HCT116 (cell line): ENCODE data around the gene MBNL2. TPM values are rescaled to one million over a fixed set of nuclear protein-coding genes. Genes with fewer than 3 reads are reported as not detected.

Experiments used
- ATAC-seq: fragments of 200-7000 bp; cut with Tn5 transposase; 2 replicates; pipeline ENCODE4 v1.9.1; 2020; ENCODE audit warnings: mild to moderate bottlenecking, moderate library complexity
- BruUV-seq: library from RNA; stranded (reverse); fragments of 400-500 nt; replicated peaks from 2 replicates; lab custom pipeline; 2021; lab: Mats Ljungman, UMichigan
- CTCF ChIA-PET: fragments of 300-600 bp; sonication (Branson Sonifier 250); formaldehyde crosslinking; loops from one replicate; lab custom pipeline; 2021; ENCODE audit warnings: antibody characterized with exemption; lab: Charles Lee
- POLR2A ChIA-PET: fragments of 300-600, 350-600 bp; sonication (Branson Sonifier 250); formaldehyde crosslinking; loops from one replicate; lab custom pipeline; 2021; ENCODE audit warnings: antibody characterized with exemption; lab: Charles Lee
- RAD21 ChIA-PET, 2 experiments: fragments of 300-600 bp; sonication (Branson Sonifier 250); formaldehyde crosslinking; loops; one replicate each; lab custom pipeline; 2023; ENCODE audit warnings: low total read pairs in 2 of 2; ENCODE audit not compliant: uncharacterized antibody in 2 of 2, unreplicated experiment in 2 of 2, low non-redundant PET in 1 of 2; lab: Charles Lee
- DNase-seq: peaks from one replicate; pipeline ENCODE4 v3.0.0-alpha.2; 2010; ENCODE audit warnings: low read depth, low spot score
- H2AFZ ChIP-seq: fragments of 200-600 bp; shearing (Covaris generic), sonication (generic); 2 replicates; pipeline ENCODE4 v1.6.1; 2017; ENCODE audit warnings: low read depth, mixed run types, mixed read lengths, antibody characterized with exemption, low read length; ENCODE audit not compliant: poor library complexity, severe bottlenecking
- H3K27ac ChIP-seq: 2 replicates; pipeline ENCODE4 v1.5.1; 2012; ENCODE audit warnings: low read depth, low read length
- H3K27me3 ChIP-seq: fragments of 200-600 bp; sonication (generic); 2 replicates; pipeline ENCODE4 v1.6.1; 2016; ENCODE audit warnings: mixed run types, low read length, mixed read lengths; ENCODE audit not compliant: insufficient read depth
- H3K36me3 ChIP-seq, 2 experiments: fragments of 200-500 bp in 1 of 2; fragments of 200-600 bp in 1 of 2; sonication (Bioruptor generic) in 1 of 2; sonication (generic) in 1 of 2; 2 replicates each; pipeline versions ENCODE4 v1.5.1 to v1.6.1; 2014 to 2016; ENCODE audit warnings: low read length in 2 of 2, inconsistent platforms in 1 of 2, mixed read lengths in 1 of 2, mixed run types in 1 of 2; ENCODE audit not compliant: insufficient read depth in 2 of 2, control insufficient read depth in 1 of 2
- H3K4me1 ChIP-seq, 2 experiments: fragments of 200-600 bp in 1 of 2; sonication (generic) in 1 of 2; 2 replicates each; pipeline versions ENCODE4 v1.5.1 to v1.6.1; 2012 to 2017; ENCODE audit warnings: low read length in 2 of 2, inconsistent platforms in 1 of 2, mild to moderate bottlenecking in 1 of 2, mixed read lengths in 1 of 2, mixed run types in 1 of 2, moderate library complexity in 1 of 2; ENCODE audit not compliant: insufficient read depth in 2 of 2, control insufficient read depth in 1 of 2
- H3K4me2 ChIP-seq: fragments of 200-600 bp; sonication (generic); 2 replicates; pipeline ENCODE4 v1.6.1; 2017; ENCODE audit warnings: mixed run types, low read length, mixed read lengths
- H3K4me3 ChIP-seq, 2 experiments: fragments of 200-600 bp in 1 of 2; sonication (generic) in 1 of 2; replicated peaks in 1 of 2; 2 replicates each; pipeline ENCODE4 v1.5.1; 2011 to 2016; ENCODE audit warnings: low read length in 2 of 2, control low read depth in 1 of 2, low read depth in 1 of 2, mild to moderate bottlenecking in 1 of 2, mixed read lengths in 1 of 2, mixed run types in 1 of 2
- H3K79me2 ChIP-seq: fragments of 200-600 bp; sonication (generic); 2 replicates; pipeline ENCODE4 v1.6.1; 2017; ENCODE audit warnings: mild to moderate bottlenecking, mixed run types, low read length, moderate library complexity, mixed read lengths; ENCODE audit not compliant: insufficient read depth
- H3K9ac ChIP-seq: fragments of 200-600 bp; sonication (generic); 2 replicates; pipeline ENCODE4 v1.6.1; 2016; ENCODE audit warnings: low read length, mixed read lengths
- H3K9me2 ChIP-seq: fragments of 200-600 bp; sonication (generic), shearing (Covaris generic); 2 replicates; pipeline ENCODE4 v1.6.1; 2017; ENCODE audit warnings: mixed run types, mild to moderate bottlenecking, moderate library complexity; ENCODE audit not compliant: insufficient read depth
- H3K9me3 ChIP-seq, 2 experiments: fragments of 200-500 bp in 1 of 2; fragments of 200-600 bp in 1 of 2; sonication (Bioruptor generic) in 1 of 2; sonication (generic) in 1 of 2; 2 replicates each; pipeline ENCODE4 v1.6.1; 2014 to 2017; ENCODE audit warnings: low read length in 2 of 2, mixed read lengths in 2 of 2, inconsistent platforms in 1 of 2, low read depth in 1 of 2, mild to moderate bottlenecking in 1 of 2, mixed run types in 1 of 2, moderate library complexity in 1 of 2; ENCODE audit not compliant: control insufficient read depth in 1 of 2, insufficient read depth in 1 of 2
- H4K20me1 ChIP-seq: fragments of 200-600 bp; sonication (generic), shearing (Covaris generic); 2 replicates; pipeline ENCODE4 v1.6.1; 2017; ENCODE audit warnings: mixed run types, mild to moderate bottlenecking, moderate library complexity; ENCODE audit not compliant: insufficient read depth
- CEBPB ChIP-seq: IDR thresholded peaks from 2 replicates; pipeline ENCODE4 v1.6.1; 2012; ENCODE audit warnings: low read depth
- EGR1 ChIP-seq: IDR thresholded peaks from 2 replicates; pipeline ENCODE4 v1.6.1; 2012; ENCODE audit warnings: low read depth
- ELF1 ChIP-seq: IDR thresholded peaks from 2 replicates; pipeline ENCODE4 v1.6.1; 2012; ENCODE audit warnings: low read depth, borderline replicate concordance
- FOSL1 ChIP-seq: IDR thresholded peaks from 2 replicates; pipeline ENCODE4 v1.6.1; 2012; ENCODE audit warnings: low read depth
- JUND ChIP-seq: IDR thresholded peaks from 2 replicates; pipeline ENCODE4 v1.6.1; 2012
- POLR2A ChIP-seq: IDR thresholded peaks from 2 replicates; pipeline ENCODE4 v1.7.0; 2011; ENCODE audit warnings: borderline replicate concordance; ENCODE audit not compliant: insufficient read depth, insufficient read length; ENCODE audit errors: extremely low read depth
- RAD21 ChIP-seq: IDR thresholded peaks from 2 replicates; pipeline ENCODE4 v1.6.1; 2012; ENCODE audit warnings: low read depth, mild to moderate bottlenecking
- SIN3A ChIP-seq: IDR thresholded peaks from 2 replicates; pipeline ENCODE4 v1.6.1; 2012; ENCODE audit warnings: low read depth
- SP1 ChIP-seq: IDR thresholded peaks from 2 replicates; pipeline ENCODE4 v1.6.1; 2012; ENCODE audit warnings: low read depth
- SRF ChIP-seq: IDR thresholded peaks from 2 replicates; pipeline ENCODE4 v1.6.1; 2012; ENCODE audit warnings: low read depth
- TCF7L2 ChIP-seq: IDR thresholded peaks from 2 replicates; pipeline ENCODE4 v1.7.0; 2011; ENCODE audit warnings: borderline replicate concordance, inconsistent platforms; ENCODE audit not compliant: insufficient read depth, insufficient read length; ENCODE audit errors: extremely low read depth
- YY1 ChIP-seq: IDR thresholded peaks from 2 replicates; pipeline ENCODE4 v1.6.1; 2011; ENCODE audit warnings: low read length, low read depth, moderate library complexity, mild to moderate bottlenecking; ENCODE audit not compliant: insufficient replicate concordance; ENCODE audit errors: extremely low read depth
- ZFX ChIP-seq: fragments of 450-650 bp; IDR thresholded peaks from 2 replicates; pipeline ENCODE4 v1.6.1; 2017
- ZNF274 ChIP-seq: fragments of 200-500 bp; sonication (Bioruptor generic); IDR thresholded peaks from 2 replicates; pipeline ENCODE4 v1.6.1; 2014; ENCODE audit warnings: mild to moderate bottlenecking, low read depth, low read length, inconsistent platforms
- intact Hi-C: fragments of 100-400 bp; cut with micrococcal nuclease; formaldehyde crosslinking; loops from 2 replicates; pipeline ENCODE4 v1.10.0; 2022
- total RNA-seq: library from RNA; stranded (reverse); gene quantifications from one replicate; pipeline ENCODE4 v1.2.1, GENCODE V29; 2021; ENCODE audit not compliant: unreplicated experiment
- TF ChIP-seq, protein P1 (sequence below): IDR thresholded peaks from 2 replicates; pipeline ENCODE4 v1.6.1; 2012; ENCODE audit warnings: low read depth
- TF ChIP-seq, protein P2 (sequence below), 3 experiments: fragments of 200-600 bp in 1 of 3; sonication (generic) in 1 of 3; IDR thresholded peaks in 2 of 3; conservative IDR thresholded peaks in 1 of 3; 2 replicates each; pipeline ENCODE4 v1.5.1; 2012 to 2017; ENCODE audit warnings: low read depth in 2 of 3, low read length in 2 of 3, antibody characterized with exemption in 1 of 3, borderline replicate concordance in 1 of 3, control low read depth in 1 of 3, mild to moderate bottlenecking in 1 of 3, mixed read lengths in 1 of 3, mixed run types in 1 of 3, moderate library complexity in 1 of 3; ENCODE audit not compliant: insufficient read depth in 1 of 3
- TF ChIP-seq, protein P3 (sequence below): IDR thresholded peaks from 2 replicates; pipeline ENCODE4 v1.6.1; 2012

MBNL2 gene
- total RNA-seq, 1 experiment from 2014 or later = 73.9 TPM

GRCh38 chr13:97261254-97262005 is 39.3 kb downstream of the MBNL2 start (continued):
- TF ChIP-seq, protein P1, sequence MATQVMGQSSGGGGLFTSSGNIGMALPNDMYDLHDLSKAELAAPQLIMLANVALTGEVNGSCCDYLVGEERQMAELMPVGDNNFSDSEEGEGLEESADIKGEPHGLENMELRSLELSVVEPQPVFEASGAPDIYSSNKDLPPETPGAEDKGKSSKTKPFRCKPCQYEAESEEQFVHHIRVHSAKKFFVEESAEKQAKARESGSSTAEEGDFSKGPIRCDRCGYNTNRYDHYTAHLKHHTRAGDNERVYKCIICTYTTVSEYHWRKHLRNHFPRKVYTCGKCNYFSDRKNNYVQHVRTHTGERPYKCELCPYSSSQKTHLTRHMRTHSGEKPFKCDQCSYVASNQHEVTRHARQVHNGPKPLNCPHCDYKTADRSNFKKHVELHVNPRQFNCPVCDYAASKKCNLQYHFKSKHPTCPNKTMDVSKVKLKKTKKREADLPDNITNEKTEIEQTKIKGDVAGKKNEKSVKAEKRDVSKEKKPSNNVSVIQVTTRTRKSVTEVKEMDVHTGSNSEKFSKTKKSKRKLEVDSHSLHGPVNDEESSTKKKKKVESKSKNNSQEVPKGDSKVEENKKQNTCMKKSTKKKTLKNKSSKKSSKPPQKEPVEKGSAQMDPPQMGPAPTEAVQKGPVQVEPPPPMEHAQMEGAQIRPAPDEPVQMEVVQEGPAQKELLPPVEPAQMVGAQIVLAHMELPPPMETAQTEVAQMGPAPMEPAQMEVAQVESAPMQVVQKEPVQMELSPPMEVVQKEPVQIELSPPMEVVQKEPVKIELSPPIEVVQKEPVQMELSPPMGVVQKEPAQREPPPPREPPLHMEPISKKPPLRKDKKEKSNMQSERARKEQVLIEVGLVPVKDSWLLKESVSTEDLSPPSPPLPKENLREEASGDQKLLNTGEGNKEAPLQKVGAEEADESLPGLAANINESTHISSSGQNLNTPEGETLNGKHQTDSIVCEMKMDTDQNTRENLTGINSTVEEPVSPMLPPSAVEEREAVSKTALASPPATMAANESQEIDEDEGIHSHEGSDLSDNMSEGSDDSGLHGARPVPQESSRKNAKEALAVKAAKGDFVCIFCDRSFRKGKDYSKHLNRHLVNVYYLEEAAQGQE = no peak
- TF ChIP-seq RAD21 = no peak
- TF ChIP-seq, protein P2, sequence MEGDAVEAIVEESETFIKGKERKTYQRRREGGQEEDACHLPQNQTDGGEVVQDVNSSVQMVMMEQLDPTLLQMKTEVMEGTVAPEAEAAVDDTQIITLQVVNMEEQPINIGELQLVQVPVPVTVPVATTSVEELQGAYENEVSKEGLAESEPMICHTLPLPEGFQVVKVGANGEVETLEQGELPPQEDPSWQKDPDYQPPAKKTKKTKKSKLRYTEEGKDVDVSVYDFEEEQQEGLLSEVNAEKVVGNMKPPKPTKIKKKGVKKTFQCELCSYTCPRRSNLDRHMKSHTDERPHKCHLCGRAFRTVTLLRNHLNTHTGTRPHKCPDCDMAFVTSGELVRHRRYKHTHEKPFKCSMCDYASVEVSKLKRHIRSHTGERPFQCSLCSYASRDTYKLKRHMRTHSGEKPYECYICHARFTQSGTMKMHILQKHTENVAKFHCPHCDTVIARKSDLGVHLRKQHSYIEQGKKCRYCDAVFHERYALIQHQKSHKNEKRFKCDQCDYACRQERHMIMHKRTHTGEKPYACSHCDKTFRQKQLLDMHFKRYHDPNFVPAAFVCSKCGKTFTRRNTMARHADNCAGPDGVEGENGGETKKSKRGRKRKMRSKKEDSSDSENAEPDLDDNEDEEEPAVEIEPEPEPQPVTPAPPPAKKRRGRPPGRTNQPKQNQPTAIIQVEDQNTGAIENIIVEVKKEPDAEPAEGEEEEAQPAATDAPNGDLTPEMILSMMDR (IDR thresholded peaks at IDR 0.05 in 2 of 3, conservative IDR thresholded peaks at IDR 0.05 in 1 of 3; ENCODE audit: borderline replicate concordance in 1 of 3, insufficient read depth in 1 of 3, low read depth in 2 of 3, low read length in 2 of 3) = no peak
- TF ChIP-seq ZNF274 = no peak
- no peak for TF ChIP-seq JUND
- TF ChIP-seq SRF = no peak
- TF ChIP-seq SP1 = no peak
- TF ChIP-seq, all 23 proteins: peak for 0

- BruUV-seq = no TSS peak
- intact Hi-C loops = no loop called here
- CTCF ChIA-PET = no interaction called here
- POLR2A ChIA-PET = no interaction called here
- no peaks in the 10 kb centered on the region for H3K27me3 ChIP-seq
- RAD21 ChIA-PET = no interaction called here
- peak overlapping the region; percentile 100 for H3K27ac ChIP-seq
- H3K36me3 ChIP-seq = no peaks in the 10 kb centered on the region; a peak in 1 of 4 replicates
- no peaks in the 10 kb centered on the region for H3K9me2 ChIP-seq
- H3K4me3 ChIP-seq = no peak overlapping the region
- H3K4me2 ChIP-seq = no peak overlapping the region
- H2AFZ ChIP-seq = no peak overlapping the region
- H3K9me3 ChIP-seq = no peaks in the 10 kb centered on the region
- peaks cover 65% of the 10 kb centered on the region for H3K79me2 ChIP-seq
- peaks cover 94 to 95% of the 10 kb centered on the region in 2 experiments for H3K4me1 ChIP-seq
- DNase-seq = no peak
- H3K9ac ChIP-seq = 0 out of 2 replicates have a peak overlapping the region, but pooled peaks have one; percentile 5
- no peak for ATAC-seq
- no peaks in the 10 kb centered on the region for H4K20me1 ChIP-seq
- TF ChIP-seq POLR2A (no peak), SIN3A (no peak), ZNF274 (no peak), CEBPB (no peak), EGR1 (no peak), FOSL1 (no peak), ELF1 (no peak), SP1 (no peak), ZFX (no peak), TCF7L2 (no peak), YY1 (no peak)
- TF ChIP-seq, protein P3, sequence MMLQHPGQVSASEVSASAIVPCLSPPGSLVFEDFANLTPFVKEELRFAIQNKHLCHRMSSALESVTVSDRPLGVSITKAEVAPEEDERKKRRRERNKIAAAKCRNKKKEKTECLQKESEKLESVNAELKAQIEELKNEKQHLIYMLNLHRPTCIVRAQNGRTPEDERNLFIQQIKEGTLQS = no peak
These were observed 39.9 kb downstream of the MBNL2 start for GRCh38 chr13:97262058-97262457.
